NT2/D1 (cell line): ENCODE data around the gene EPHB2.
"Not testable (repeated sequence)": the region's sequence is repeated elsewhere in the genome, so short reads cannot be mapped to it uniquely, and the experiment has no call there.

Source experiments
- DNase-seq: peaks from one replicate; pipeline ENCODE4 v3.0.0-alpha.2; 2011; ENCODE audit warnings: low read depth, low spot score
- H3K27me3 ChIP-seq: 2 replicates; pipeline ENCODE4 v1.6.0; 2011; ENCODE audit warnings: mild to moderate bottlenecking; ENCODE audit not compliant: insufficient read length, insufficient read depth
- H3K36me3 ChIP-seq: 2 replicates; pipeline ENCODE4 v1.6.1; 2011; ENCODE audit warnings: mild to moderate bottlenecking, low read length, mixed read lengths; ENCODE audit not compliant: insufficient read depth, insufficient read length
- H3K4me1 ChIP-seq: 2 replicates; pipeline ENCODE4 v1.5.1; 2011; ENCODE audit not compliant: insufficient read depth, insufficient read length
- H3K4me3 ChIP-seq: 2 replicates; pipeline ENCODE4 v1.5.1; 2011; ENCODE audit warnings: low read depth; ENCODE audit not compliant: insufficient read length
- H3K9ac ChIP-seq: 2 replicates; pipeline ENCODE4 v1.6.0; 2011; ENCODE audit warnings: low read depth; ENCODE audit not compliant: insufficient read length
- H3K9me3 ChIP-seq: 2 replicates; pipeline ENCODE4 v1.5.1; 2011; ENCODE audit warnings: mild to moderate bottlenecking, low read length; ENCODE audit not compliant: insufficient read depth
- SUZ12 ChIP-seq: IDR thresholded peaks from 2 replicates; pipeline ENCODE4 v1.6.1; 2011; ENCODE audit not compliant: insufficient read length, insufficient read depth; ENCODE audit errors: extremely low read depth
- YY1 ChIP-seq: IDR thresholded peaks from 2 replicates; pipeline ENCODE4 v1.6.1; 2011; ENCODE audit not compliant: insufficient read length, insufficient read depth
- ZNF274 ChIP-seq: IDR thresholded peaks from 2 replicates; pipeline ENCODE4 v1.6.1; 2011; ENCODE audit warnings: mild to moderate bottlenecking, low read depth, low read length

EPHB2 gene

DNA sequence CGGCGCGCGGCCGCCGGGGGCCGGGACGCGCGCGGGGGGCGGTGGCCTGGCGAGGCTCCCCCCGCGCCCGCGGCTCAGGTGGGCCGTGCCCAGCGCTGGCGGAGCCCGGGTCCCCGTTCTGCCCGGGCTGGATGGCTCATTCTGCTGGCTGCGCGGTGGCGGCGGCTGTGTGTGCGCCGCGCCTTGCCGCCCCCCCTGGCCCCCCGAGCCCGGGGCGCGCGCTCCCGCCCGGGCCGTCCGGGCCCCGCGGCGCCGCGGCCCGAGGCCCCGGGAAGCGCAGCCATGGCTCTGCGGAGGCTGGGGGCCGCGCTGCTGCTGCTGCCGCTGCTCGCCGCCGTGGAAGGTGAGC lies at the start of gene EPHB2:
Gene EPHB2 (plus strand): TSS at position 139 of the 349 bp plus-strand sequence. CDS start 144 bp downstream, at position 283.
- no peaks in the 10 kb centered on the region for H3K9me3 ChIP-seq
- H3K4me1 ChIP-seq: peaks cover 4% of the 10 kb centered on the region
- no peaks in the 10 kb centered on the region for H3K36me3 ChIP-seq
- H3K27me3 ChIP-seq: peaks cover 36% of the 10 kb centered on the region
- TF ChIP-seq ZNF274 (no peak), SUZ12 (no peak), YY1 (no peak)
- peak within 1 kb of the TSS; percentile 32 for H3K9ac ChIP-seq
- no peak for DNase-seq
- H3K4me3 ChIP-seq: peak within 1 kb of the TSS; percentile 42

DNA sequence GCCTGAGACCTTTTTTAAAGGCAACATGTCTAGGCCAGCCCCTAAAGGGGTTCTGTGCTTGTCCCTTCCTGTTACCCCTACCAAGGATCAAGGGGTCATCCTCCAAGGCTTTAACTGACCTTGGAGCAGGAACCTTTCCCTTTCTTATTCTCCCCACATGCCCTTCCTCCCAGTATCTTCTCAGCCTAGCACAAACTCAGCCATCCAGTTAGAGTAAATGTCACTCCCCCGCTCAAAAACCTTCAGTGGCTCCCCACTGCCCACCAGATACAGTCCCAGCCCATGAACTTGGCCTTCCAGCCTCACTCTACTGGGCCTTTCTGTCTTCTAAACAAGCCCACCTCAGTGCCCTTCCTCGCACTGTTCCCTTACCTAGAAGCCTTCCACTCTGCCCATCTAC lies 48.8 kb upstream of the EPHB2 start:
- Histone ChIP-seq H3K4me3 (no peak overlapping the region), H3K36me3 (no peaks in the 10 kb centered on the region), H3K9ac (no peak overlapping the region), H3K4me1 (no peaks in the 10 kb centered on the region), H3K9me3 (no peaks in the 10 kb centered on the region), H3K27me3 (peaks cover 3% of the 10 kb centered on the region)
- TF ChIP-seq SUZ12 (no peak), YY1 (no peak), ZNF274 (no peak)
- DNase-seq: no peak

DNA sequence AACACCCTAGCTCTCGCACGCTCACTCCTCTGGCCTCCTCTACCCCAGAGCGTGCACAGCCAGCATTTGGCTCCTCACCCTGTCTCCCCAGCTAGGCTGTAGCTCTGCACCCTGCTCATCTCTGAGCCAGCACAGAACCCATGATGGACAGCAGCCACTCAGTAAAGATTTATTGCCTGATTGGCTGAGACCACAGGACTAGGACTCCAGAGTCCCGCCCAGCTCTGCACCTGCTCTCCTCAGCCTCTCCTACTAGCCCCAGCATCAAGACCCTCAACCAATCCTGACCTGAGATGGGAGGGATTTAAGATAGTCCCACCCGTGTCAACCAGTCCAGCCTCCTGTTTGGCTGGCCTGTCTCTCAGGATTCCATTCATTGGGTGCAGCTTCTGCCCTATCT lies 48.3 kb upstream of the EPHB2 start:
- no peak overlapping the region for H3K9ac ChIP-seq
- no peaks in the 10 kb centered on the region for H3K36me3 ChIP-seq
- peaks cover 3% of the 10 kb centered on the region for H3K27me3 ChIP-seq
- no peak overlapping the region for H3K4me3 ChIP-seq
- no peak for DNase-seq
- no peak for TF ChIP-seq ZNF274
- no peak for TF ChIP-seq SUZ12
- TF ChIP-seq YY1: no peak
- H3K9me3 ChIP-seq: no peaks in the 10 kb centered on the region
- no peaks in the 10 kb centered on the region for H3K4me1 ChIP-seq

DNA sequence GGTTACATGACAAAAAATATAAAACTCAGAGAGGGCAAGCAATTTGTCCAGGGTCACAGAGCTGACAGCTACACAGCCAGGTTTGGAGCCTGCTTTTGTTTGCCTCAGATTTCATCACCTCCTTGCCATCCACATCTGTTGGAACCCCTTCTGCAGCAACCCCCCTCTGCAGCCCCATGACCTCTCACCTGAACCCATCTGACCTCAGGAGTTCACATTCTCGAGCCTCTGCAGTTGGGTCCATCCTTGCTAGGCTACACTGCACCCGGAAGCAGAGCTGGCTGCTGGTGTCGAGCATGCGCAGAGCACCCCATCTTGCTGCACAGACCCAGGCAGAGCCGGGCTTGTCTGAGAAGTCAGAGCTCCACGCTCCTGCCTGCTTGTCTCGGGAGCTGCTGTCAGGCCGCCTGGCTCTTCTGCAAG lies 47.6 kb upstream of the EPHB2 start:
- Histone ChIP-seq H3K36me3 (no peaks in the 10 kb centered on the region), H3K27me3 (peaks cover 3% of the 10 kb centered on the region), H3K9ac (no peak overlapping the region), H3K4me3 (no peak overlapping the region), H3K9me3 (no peaks in the 10 kb centered on the region), H3K4me1 (peaks cover 2% of the 10 kb centered on the region)
- TF ChIP-seq SUZ12: no peak
- no peak for TF ChIP-seq ZNF274
- no peak for TF ChIP-seq YY1
- DNase-seq: no peak

DNA sequence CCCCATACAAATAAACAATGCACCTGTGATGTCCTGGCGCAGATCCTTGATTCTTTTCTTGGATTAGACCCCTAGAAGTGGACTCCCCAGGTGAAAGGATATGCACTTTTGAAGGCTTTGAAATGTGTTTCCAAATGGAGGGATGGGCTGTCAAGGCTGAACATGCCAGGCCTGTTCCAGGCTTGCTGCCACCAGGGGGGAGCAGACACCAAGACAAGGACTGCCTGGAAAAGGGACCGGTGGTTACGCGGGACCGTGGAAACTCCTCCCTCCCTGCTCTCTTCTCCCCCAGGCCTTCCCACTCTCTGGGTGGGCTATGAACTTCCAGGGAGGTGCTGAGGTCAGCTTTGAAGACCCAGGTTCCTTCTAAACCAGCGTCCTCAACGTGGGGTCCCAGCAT lies 44.9 kb upstream of the EPHB2 start:
- TF ChIP-seq SUZ12: no peak
- no peak for TF ChIP-seq YY1
- TF ChIP-seq ZNF274: no peak
- no peak overlapping the region for H3K4me3 ChIP-seq

DNA sequence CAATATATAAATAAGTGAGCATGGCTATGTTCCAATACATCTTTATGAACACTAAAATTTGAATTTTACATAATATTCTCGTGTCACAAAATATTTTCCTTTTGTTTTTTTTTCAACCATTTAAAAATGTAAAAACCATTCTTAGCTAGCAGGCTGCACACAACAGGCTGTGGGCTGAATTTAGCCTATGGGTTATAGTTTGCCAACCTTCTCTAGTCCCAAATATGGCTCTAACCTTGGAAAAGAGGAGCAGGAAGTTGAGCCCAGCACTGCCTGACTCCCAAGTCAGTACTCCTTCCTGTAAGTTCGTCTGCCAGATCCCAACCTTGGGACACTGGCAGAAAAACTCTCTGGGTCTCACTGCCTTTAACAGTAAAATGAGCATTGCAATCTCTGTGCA lies 44.2 kb upstream of the EPHB2 start:
- Histone ChIP-seq H3K4me1 (peaks cover 2% of the 10 kb centered on the region), H3K36me3 (no peaks in the 10 kb centered on the region), H3K9ac (no peak overlapping the region), H3K4me3 (no peak overlapping the region), H3K27me3 (no peaks in the 10 kb centered on the region), H3K9me3 (no peaks in the 10 kb centered on the region)
- no peak for DNase-seq
- TF ChIP-seq SUZ12 (no peak), YY1 (no peak), ZNF274 (no peak)

More for the DNA sequence above, 44.9 kb upstream of the EPHB2 start:
- H3K36me3 ChIP-seq: no peaks in the 10 kb centered on the region
- DNase-seq: no peak
- H3K9ac ChIP-seq: no peak overlapping the region
- peaks cover 2% of the 10 kb centered on the region for H3K4me1 ChIP-seq
- no peaks in the 10 kb centered on the region for H3K27me3 ChIP-seq
- no peaks in the 10 kb centered on the region for H3K9me3 ChIP-seq

DNA sequence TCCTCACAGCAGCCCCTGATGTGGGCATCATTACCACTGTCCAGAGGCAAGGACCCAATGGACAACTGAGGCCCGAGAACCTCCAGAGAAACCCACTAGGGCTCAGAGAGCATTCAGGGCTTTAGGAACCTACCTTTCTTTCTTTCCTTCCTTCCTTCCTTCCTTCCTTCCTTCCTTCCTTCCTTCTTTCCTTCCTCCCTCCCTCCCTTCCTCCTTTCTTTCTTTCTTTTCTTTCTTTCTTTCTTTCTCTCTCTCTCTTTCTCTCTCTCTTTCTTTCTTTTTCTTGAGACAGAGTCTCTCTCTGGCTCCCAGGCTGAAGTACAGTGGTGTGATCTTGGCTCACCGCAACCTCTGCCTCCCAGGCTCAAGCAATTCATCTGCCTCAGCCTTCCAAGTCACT lies 41.8 kb upstream of the EPHB2 start:
- DNase-seq, H3K36me3 ChIP-seq, H3K9ac ChIP-seq, H3K27me3 ChIP-seq, H3K9me3 ChIP-seq, H3K4me1 ChIP-seq, H3K4me3 ChIP-seq: not testable (repeated sequence)

DNA sequence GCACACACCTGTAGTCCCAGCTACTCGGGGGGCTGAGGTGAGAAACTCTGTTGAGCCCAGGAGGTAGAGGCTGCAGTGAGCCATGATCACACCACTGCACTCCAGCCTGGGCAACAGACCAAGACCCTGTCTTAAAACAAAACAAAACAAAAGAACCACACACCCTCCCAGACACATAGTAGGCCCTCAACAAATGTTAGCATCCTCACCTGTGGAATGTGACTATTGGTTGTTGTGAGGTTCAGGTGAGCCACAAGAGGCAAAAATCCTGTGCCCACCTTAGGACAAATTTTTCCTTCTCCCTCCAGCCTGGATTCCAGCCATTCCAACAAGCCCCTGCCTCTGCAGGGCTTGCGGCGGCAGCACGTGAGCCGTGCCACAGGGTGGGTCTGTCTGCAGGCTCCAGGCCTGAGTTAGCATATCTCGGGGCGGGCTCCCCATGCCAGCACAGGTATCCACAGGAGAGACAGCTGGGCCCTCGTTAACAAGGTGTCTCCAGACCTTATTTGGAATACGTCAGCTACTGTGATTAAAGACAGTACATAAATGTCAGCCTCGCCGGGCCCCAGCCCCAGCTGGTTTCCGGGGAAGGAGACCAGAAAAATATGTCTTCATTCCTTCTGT lies 40.2 kb upstream of the EPHB2 start:
- Histone ChIP-seq H3K9ac (no peak overlapping the region), H3K4me1 (peaks cover 4% of the 10 kb centered on the region), H3K36me3 (no peaks in the 10 kb centered on the region), H3K9me3 (no peaks in the 10 kb centered on the region), H3K4me3 (no peak overlapping the region), H3K27me3 (no peaks in the 10 kb centered on the region)
- TF ChIP-seq SUZ12 (no peak), YY1 (no peak), ZNF274 (no peak)
- DNase-seq: no peak
